Fibroblast of lung (primary cell): ENCODE measurements around the gene GRK6.

Experiments used
- CTCF ChIP-seq, 2 donors: IDR thresholded peaks in 1 of 2; conservative IDR thresholded peaks in 1 of 2; 1 replicate in 1 of 2; 2 replicates in 1 of 2; pipeline ENCODE4 v1.5.1; 2011 to 2012; ENCODE audit warnings: low read length in 2 of 2, control low read depth in 1 of 2, inconsistent platforms in 1 of 2, low read depth in 1 of 2, mild to moderate bottlenecking in 1 of 2
- EZH2 ChIP-seq: IDR thresholded peaks from 2 replicates; pipeline ENCODE4 v1.5.1; 2012; ENCODE audit warnings: low read length, control low read depth, mild to moderate bottlenecking; ENCODE audit errors: missing control alignments

- no peak for TF ChIP-seq CTCF (conservative IDR thresholded peaks at IDR 0.05 in 1 of 2, IDR thresholded peaks at IDR 0.05 in 1 of 2; ENCODE audit: low read depth in 1 of 2, low read length in 2 of 2)
- no peak for TF ChIP-seq EZH2
These were observed 47.3 kb upstream of the GRK6 start for GRCh38 chr5:177378884-177379883.
